Forelimb muscle (tissue), 1 donor: ENCODE measurements around the gene PDXP. TPM values are rescaled to one million over a fixed set of nuclear protein-coding genes. Genes with fewer than 3 reads are reported as not detected.

Experiments
- DNase-seq: peaks from one replicate; pipeline ENCODE4 v3.0.0-alpha.2; 2013; ENCODE audit warnings: low read depth
- polyA plus RNA-seq: library from polyadenylated mRNA; unstranded; fragments of 120-200 nt; gene quantifications from one replicate; pipeline ENCODE4 v1.2.1, GENCODE V29; 2013; ENCODE audit not compliant: insufficient read length

PDXP gene
- polyA plus RNA-seq, 1 donor, result 17.3 TPM

GRCh38 chr22:37628830-37629229, 29.7 kb upstream of the PDXP start:
- DNase-seq, result no peak

GRCh38 chr22:37629928-37630327, 28.6 kb upstream of the PDXP start:
- DNase-seq, result no peak

GRCh38 chr22:37630839-37631435, 27.6 kb upstream of the PDXP start:
- DNase-seq, result no peak

- DNase-seq, result no peak
These were observed 26.9 kb upstream of the PDXP start for GRCh38 chr22:37631448-37632173.

DNA sequence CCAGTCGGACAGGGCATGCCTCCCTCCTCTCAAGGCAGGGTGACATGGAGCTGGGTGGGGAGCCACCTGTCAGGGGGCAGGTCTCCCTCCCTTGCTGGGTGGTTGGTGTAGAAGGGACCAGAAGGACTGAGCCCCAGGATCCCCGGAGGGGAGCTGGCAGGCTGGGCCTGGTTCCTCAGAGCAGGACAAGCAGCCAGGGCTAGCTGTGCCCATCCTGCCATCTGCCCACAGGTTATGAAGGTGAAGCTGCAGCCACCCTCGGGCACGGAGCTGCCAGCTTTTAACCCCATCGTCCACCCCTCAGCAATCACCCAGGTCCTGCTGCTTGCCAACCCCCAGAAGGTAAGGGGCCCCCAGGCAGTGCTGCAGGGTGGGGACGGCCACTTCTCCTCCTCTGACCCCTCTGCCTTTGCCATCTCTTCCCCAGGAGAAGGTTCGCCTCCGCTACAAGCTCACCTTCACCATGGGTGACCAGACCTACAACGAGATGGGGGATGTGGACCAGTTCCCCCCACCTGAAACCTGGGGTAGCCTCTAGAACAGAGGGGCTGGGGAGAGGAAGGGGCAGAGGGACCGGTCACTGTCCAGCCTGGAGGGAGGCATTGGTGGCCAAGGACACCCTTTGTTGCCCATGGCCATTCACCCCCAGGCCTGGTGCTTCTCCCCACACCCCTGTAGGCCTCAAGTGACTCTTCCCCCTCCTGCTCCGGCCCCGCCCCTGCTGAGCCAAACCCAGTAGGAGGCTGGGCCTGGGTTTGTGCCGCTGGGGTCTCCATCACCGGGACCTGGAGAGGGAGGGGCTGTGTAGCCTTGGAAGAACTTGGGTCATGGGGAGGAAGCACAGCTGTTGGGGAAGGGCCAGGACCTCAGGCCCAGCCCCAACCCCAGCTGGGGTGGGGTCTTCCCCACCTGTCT, 26.1 kb upstream of the PDXP start:
- no peak for DNase-seq

DNA sequence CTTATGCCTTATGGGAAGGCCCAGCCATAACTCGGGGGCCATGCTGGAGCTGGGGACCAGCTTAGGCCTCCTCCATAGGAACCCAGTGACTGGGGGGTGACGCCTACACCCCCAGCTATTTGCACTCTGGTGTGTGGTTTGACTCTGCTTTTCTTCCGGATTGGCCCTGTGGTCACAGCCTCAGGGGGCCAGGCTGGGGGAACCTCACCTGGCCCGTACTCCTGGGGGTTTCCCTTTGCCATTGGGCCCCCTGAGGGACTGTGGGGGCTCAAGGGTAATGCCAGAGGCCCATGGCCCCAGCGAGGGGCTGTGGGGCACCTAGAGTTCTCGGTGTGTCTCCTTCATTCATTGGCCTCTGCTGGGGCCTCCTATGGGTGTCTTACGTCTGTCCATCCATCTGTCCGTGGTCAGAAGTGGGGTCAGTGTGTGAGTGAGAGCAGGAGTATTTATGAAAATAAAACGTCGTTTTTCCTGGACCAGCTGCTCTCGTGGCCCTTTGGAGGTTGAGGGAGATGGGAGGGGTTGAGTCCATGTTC, 25.4 kb upstream of the PDXP start:
- DNase-seq, result no peak

DNA sequence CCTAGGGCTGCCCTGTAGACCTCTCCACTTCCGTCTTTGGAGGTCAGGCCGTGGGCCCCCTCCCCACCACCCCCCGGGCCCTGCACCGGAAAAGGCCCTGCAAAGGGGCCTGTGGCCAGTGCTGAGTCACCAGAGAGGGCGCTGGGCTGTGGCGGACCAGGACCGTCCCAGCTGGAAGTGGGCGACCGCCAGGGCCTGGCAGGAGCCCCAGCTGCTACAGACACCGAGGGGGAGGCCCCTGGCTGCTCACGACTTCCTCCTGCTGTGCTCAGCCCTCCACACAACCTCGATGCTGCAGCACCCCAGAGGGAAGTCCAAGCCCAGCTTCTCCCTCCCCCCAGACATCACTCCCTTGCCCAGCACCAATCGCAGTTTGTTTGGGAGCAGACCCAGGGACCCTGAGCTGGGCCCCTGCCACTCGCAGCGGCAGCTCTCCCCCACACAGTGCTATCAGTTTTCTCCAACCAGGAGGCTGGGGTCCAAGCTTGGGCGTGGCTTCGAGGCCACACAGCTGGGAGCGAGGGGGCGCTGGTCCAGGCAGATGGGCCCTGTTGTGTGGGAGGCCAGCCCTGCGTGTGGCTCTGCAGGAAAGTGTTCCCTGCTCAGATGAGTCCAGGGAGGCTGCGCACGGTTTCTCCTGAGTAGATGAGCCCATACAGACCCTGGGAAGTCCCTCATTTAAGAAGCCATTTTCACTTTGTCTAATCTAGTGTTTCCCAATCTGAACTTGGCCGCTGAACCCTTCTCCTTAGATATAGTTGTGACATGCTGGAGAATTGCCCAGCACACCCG, 24.7 kb upstream of the PDXP start:
- DNase-seq, result peak; percentile 79

GRCh38 chr22:37634417-37634924, 24.1 kb upstream of the PDXP start:
- DNase-seq, result no peak

DNA sequence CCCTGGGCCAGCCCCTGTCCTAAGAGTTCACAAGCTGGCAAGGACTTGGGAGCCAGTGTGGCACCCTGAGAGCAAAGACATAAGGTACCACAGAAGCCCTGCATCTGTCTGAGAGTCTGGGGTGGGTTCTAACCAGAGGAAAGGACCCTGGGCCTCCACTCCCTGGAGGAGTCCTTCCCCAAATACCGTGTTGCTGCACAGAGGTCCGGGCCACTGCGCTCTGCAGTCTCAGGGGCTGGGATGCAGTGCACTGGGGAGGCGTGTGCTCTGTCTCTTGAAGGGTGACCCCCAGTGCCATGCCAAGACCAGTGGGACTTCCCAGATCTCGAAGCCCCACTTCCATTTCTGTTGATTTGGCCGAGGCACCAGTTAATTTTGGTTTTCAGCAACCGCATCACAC, 23.4 kb upstream of the PDXP start:
- DNase-seq, result no peak

DNA sequence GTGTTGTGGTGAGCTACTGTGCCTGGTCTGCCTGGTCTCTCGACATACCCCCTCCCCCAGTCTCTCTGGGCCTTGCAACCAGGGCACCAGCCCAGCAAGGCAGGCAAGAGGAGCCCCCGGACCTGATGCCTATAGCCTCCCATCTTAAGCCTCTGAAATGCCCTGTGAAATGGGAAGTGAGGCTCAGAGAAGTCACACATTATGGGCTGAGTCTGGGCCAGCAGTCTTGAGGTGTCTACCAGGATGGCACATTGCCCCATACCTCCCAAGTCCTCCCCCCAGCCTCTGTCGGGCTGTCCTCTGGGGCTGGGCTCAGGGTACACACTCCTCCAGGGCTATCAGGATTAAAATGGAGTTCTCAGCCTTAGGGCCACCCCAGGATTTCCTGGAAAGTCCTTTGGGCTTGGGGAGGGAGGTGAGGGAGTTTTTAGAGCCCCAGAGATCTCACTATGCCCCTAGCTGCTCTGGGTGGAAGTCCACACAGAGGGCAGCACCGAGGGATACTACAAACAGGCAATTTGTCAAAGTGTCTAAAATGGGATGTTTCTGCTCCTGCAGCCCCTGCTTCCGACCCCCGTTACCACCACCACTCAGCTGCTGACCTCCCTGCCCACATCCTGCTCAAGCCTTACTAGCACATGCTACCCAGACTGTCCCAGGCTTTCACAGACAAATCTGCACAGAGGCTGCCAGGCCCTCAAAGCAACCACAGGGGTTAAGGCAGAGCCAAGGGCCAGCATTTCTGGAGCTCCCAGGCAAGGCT, 22.2 kb upstream of the PDXP start:
- no peak for DNase-seq

DNA sequence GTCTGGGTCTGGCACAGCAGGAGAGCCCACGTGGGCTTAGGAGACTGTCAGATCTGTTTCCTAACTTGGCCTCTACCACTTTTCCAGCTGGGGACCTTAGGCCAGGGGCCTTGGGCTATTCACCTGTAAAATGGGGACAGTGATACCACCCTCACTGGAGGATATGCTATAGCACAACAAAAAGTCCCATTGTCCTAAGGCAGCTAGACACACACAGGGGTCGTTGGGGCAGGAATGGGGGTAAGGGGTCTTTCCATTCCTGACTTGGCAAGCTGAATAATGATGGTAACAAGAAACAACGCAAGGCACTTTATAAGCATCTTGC, 21.6 kb upstream of the PDXP start:
- DNase-seq, result no peak

DNA sequence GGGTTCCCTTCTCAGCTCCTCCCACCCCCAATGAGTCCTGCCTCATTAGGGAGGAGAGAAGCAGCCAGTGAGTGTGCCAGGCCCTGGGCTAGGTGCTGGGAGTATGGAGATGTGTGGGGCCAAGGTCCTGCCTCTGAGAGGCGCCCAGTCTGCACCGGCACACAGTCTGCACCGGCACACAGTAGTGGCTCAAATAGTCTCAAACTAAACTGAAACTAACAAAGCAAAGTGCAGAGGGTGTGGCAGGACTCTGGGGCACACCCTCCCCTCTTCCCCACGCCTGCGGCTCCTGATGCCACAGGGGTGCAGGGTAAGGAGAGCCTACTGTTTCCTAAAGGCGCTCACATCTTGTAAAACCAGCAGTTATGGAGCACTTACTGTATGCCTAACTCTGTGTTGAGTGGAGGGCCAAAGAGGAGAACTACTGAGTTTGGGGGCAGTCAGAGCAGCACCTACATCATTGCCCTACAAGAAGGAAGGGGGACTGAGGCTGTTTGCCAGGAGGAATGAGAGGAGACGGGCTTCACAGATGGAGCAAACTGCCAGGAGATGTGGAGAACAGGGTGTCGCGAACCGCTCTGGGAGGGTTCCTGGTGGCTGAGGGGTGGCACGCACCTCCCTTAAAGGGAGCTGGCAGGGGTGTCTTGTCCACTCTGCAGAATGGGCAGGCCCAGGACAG, 20.0 kb upstream of the PDXP start:
- no peak for DNase-seq

- DNase-seq, result no peak
These were observed 19.3 kb upstream of the PDXP start, which contains the start of gene SH3BP1 for GRCh38 chr22:37639070-37639760. SH3BP1 (plus strand) TSS chr22:37639669; CDS start chr22:37639788, 119 bp downstream.

- DNase-seq, result no peak
These were observed 18.5 kb upstream of the PDXP start for GRCh38 chr22:37639771-37640590.

- no peak for DNase-seq
These were observed 17.6 kb upstream of the PDXP start for GRCh38 chr22:37640591-37641560.

GRCh38 chr22:37641561-37641949, 17.0 kb upstream of the PDXP start:
- no peak for DNase-seq

DNA sequence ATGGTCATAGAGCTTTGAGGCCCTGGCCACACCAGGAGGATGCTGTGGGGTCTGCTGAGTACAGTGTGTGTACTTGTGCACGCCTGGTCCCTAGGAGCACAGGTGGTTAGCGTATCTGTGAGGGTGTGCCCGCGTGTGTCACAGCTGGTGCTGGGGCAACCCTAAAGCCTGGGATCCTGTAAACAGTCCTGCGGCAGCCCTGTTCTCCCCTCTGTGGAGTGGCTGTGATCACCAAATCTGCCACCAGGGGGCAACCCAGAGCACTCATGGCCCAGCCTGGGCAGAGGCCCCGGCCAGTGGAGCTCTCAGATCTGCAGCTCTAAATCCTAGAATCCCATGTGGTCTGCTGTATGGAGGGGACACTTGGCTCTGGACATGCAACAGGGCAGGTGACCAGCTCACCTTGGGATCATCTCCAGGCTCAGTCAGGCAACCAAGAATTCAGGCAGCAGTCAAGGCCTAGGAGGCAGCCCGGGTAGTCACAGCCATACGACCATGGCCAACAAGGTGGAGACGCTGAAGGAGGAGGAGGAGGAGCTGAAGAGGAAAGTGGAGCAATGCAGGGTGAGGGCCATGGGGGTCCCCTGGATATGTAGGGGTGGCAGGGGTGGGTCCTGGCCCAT, 15.2 kb upstream of the PDXP start:
- no peak for DNase-seq
